Endodermal cell (in vitro differentiated cells): Measurements from ENCODE around the gene THAP7. TPM values are rescaled to one million over a fixed set of nuclear protein-coding genes. Genes with fewer than 3 reads are reported as not detected.

Experiments used
- DNase-seq: peaks from one replicate; pipeline ENCODE4 v3.0.0-alpha.2; 2017
- H3K27ac ChIP-seq: 2 replicates; pipeline ENCODE4 v1.5.1; 2013; ENCODE audit warnings: mild to moderate bottlenecking, low read depth, low read length, moderate library complexity
- H3K27me3 ChIP-seq: 2 replicates; pipeline ENCODE4 v1.6.1; 2013; ENCODE audit warnings: mild to moderate bottlenecking, low read length, moderate library complexity; ENCODE audit not compliant: insufficient read depth, control insufficient read depth, poor library complexity, severe bottlenecking
- H3K36me3 ChIP-seq: 2 replicates; pipeline ENCODE4 v1.7.0; 2013; ENCODE audit warnings: mild to moderate bottlenecking, low read length, moderate library complexity; ENCODE audit not compliant: control insufficient read depth, insufficient read depth
- H3K4me1 ChIP-seq: one replicate; pipeline ENCODE4 v1.7.0; 2013; ENCODE audit warnings: low read length; ENCODE audit not compliant: control insufficient read depth, insufficient read depth
- H3K4me3 ChIP-seq: 2 replicates; pipeline ENCODE4 v1.5.1; 2013; ENCODE audit warnings: mild to moderate bottlenecking, low read length, moderate library complexity
- H3K9ac ChIP-seq: 2 replicates; pipeline ENCODE4 v1.6.1; 2013; ENCODE audit warnings: mild to moderate bottlenecking, low read length, moderate library complexity; ENCODE audit not compliant: poor library complexity, severe bottlenecking; ENCODE audit errors: extremely low read depth
- H3K9me3 ChIP-seq: 2 replicates; pipeline ENCODE4 v1.6.1; 2013; ENCODE audit warnings: mild to moderate bottlenecking, low read length, moderate library complexity; ENCODE audit not compliant: control insufficient read depth
- H3K27ac Mint-ChIP-seq: 2 replicates; pipeline ENCODE4 v1.8.0; 2020; ENCODE audit warnings: mixed read lengths
- H3K27me3 Mint-ChIP-seq: 2 replicates; pipeline ENCODE4 v1.8.0; 2021; ENCODE audit warnings: mild to moderate bottlenecking, mixed read lengths; ENCODE audit not compliant: insufficient read depth
- H3K36me3 Mint-ChIP-seq: 2 replicates; pipeline ENCODE4 v1.8.0; 2020; ENCODE audit warnings: low read depth, mixed read lengths
- H3K4me1 Mint-ChIP-seq: 2 replicates; pipeline ENCODE4 v1.8.0; 2020; ENCODE audit warnings: mixed read lengths
- H3K4me3 Mint-ChIP-seq: 2 replicates; pipeline ENCODE4 v1.8.0; 2020; ENCODE audit warnings: mild to moderate bottlenecking, moderate library complexity, mixed read lengths
- H3K9me3 Mint-ChIP-seq: 2 replicates; pipeline ENCODE4 v1.8.0; 2020; ENCODE audit warnings: mild to moderate bottlenecking, mixed read lengths
- WGBS, 2 experiments: methylation state at CpG; one replicate each; pipeline versions ENCODE4 v1.1.5 to v1.1.7; 2013; ENCODE audit warnings: missing lambda C conversion rate in 2 of 2, mixed read lengths in 1 of 2; ENCODE audit not compliant: insufficient coverage in 1 of 2, insufficient read length in 1 of 2; 5-methylcytosine and 5-hydroxymethylcytosine counted together
- total RNA-seq, 2 donors: library from RNA; stranded (reverse); fragmentation: NEBNext Ultra II Directional in 1 of 2; extraction: Animal tissue kit (Norgen Biotek cat#: 25700) in 1 of 2; gene quantifications; 2 replicates in 1 of 2; 3 replicates in 1 of 2; pipeline ENCODE4 v1.2.1, GENCODE V29; 2021
- TF ChIP-seq, protein P1 (sequence below): fragments of 200-600 bp; sonication (generic); conservative IDR thresholded peaks from 2 replicates; pipeline ENCODE4 v1.5.0; 2021; ENCODE audit warnings: antibody characterized with exemption, mild to moderate bottlenecking

Gene THAP7
- total RNA-seq, 2 donors from 2014 or later: 16.6 to 19.6 TPM

GRCh38 chr22:20953668-20954500 lies 48.0 kb downstream of the THAP7 start:
- Histone ChIP-seq H3K36me3 (peaks cover 46% of the 10 kb centered on the region), H3K27ac (no peak overlapping the region), H3K9ac (no peak overlapping the region), H3K9me3 (no peaks in the 10 kb centered on the region), H3K27me3 (no peaks in the 10 kb centered on the region), H3K4me1 (peaks cover 13% of the 10 kb centered on the region), H3K4me3 (no peak overlapping the region)
- TF ChIP-seq, protein P1, sequence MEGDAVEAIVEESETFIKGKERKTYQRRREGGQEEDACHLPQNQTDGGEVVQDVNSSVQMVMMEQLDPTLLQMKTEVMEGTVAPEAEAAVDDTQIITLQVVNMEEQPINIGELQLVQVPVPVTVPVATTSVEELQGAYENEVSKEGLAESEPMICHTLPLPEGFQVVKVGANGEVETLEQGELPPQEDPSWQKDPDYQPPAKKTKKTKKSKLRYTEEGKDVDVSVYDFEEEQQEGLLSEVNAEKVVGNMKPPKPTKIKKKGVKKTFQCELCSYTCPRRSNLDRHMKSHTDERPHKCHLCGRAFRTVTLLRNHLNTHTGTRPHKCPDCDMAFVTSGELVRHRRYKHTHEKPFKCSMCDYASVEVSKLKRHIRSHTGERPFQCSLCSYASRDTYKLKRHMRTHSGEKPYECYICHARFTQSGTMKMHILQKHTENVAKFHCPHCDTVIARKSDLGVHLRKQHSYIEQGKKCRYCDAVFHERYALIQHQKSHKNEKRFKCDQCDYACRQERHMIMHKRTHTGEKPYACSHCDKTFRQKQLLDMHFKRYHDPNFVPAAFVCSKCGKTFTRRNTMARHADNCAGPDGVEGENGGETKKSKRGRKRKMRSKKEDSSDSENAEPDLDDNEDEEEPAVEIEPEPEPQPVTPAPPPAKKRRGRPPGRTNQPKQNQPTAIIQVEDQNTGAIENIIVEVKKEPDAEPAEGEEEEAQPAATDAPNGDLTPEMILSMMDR: no peak
- H3K4me1 Mint-ChIP-seq: peaks cover 22% of the 10 kb centered on the region
- DNase-seq: no peak
- H3K36me3 Mint-ChIP-seq: peaks cover 44% of the 10 kb centered on the region
- peak overlapping the region; percentile 70 for H3K27ac Mint-ChIP-seq
- no peaks in the 10 kb centered on the region for H3K9me3 Mint-ChIP-seq
- WGBS, 2 experiments: 96 to 97% methylated on average over 5 to 8 of the region's 8 CpGs
- no peak overlapping the region for H3K4me3 Mint-ChIP-seq
- H3K27me3 Mint-ChIP-seq: peaks cover 13% of the 10 kb centered on the region

- Mint-ChIP-seq H3K27ac (no peak overlapping the region), H3K4me3 (no peak overlapping the region), H3K9me3 (no peaks in the 10 kb centered on the region), H3K36me3 (peaks cover 44% of the 10 kb centered on the region), H3K4me1 (peaks cover 22% of the 10 kb centered on the region), H3K27me3 (peaks cover 9% of the 10 kb centered on the region)
- Histone ChIP-seq H3K36me3 (peaks cover 49% of the 10 kb centered on the region), H3K4me1 (peaks cover 13% of the 10 kb centered on the region), H3K27ac (no peak overlapping the region), H3K9ac (no peak overlapping the region), H3K27me3 (no peaks in the 10 kb centered on the region), H3K4me3 (no peak overlapping the region), H3K9me3 (no peaks in the 10 kb centered on the region)
- WGBS, 2 experiments: 87 to 100% methylated on average over 2 to 3 of the region's 3 CpGs
- no peak for DNase-seq
- TF ChIP-seq, protein P1: no peak
Observed at GRCh38 chr22:20953342-20953608, 48.6 kb downstream of the THAP7 start.

- peak overlapping the region; percentile 42 for H3K27ac Mint-ChIP-seq
Observed at GRCh38 chr22:20952544-20953341, 49.2 kb downstream of the THAP7 start.

More at GRCh38 chr22:20952544-20953341, 49.2 kb downstream of the THAP7 start:
- no peak overlapping the region for H3K4me3 ChIP-seq
- no peaks in the 10 kb centered on the region for H3K9me3 ChIP-seq
- peaks cover 52% of the 10 kb centered on the region for H3K36me3 ChIP-seq
- 93 to 96% methylated on average over 13 of the region's 13 CpGs for WGBS, 2 experiments
- no peaks in the 10 kb centered on the region for H3K9me3 Mint-ChIP-seq
- peaks cover 13% of the 10 kb centered on the region for H3K4me1 ChIP-seq
- no peak overlapping the region for H3K4me3 Mint-ChIP-seq
- no peak overlapping the region for H3K9ac ChIP-seq
- H3K4me1 Mint-ChIP-seq: peaks cover 17% of the 10 kb centered on the region
- H3K36me3 Mint-ChIP-seq: peaks cover 44% of the 10 kb centered on the region
- H3K27ac ChIP-seq: no peak overlapping the region
- TF ChIP-seq, protein P1: no peak
- no peak for DNase-seq
- H3K27me3 Mint-ChIP-seq: peaks cover 4% of the 10 kb centered on the region
- no peaks in the 10 kb centered on the region for H3K27me3 ChIP-seq
